ENCODE results near the gene SF3B6. TPM values are rescaled to one million over a fixed set of nuclear protein-coding genes. Genes with fewer than 3 reads are reported as not detected.

The SF3B6 gene
- total RNA-seq, 4 donors from 2014 or later: 72.1 to 101 (median 85.6) TPM

DNA sequence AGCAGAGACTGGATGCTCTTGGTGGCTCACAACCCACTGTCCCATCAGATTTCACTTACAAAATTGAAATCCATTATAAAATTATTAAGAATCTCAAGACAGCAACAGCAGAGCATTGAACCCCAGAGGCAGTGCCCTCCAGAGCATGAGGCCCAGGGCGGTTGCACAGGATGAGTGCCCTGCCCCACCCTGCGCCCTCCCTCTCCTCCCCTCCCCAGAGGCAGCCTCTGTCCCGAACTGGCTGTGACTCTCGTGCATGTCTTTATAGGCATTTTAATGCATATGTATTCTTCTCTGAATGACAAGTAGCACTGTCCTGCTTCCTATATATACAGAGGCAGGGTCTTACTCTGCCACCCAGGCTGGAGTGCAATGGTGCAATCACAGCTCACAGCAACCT is 55.9 kb downstream of the SF3B6 start:
- TF ChIP-seq EP300 (IDR thresholded peaks at IDR 0.05): no peak
- no peak for TF ChIP-seq POLR2A (IDR thresholded peaks at IDR 0.05)
- WGBS: 65% methylated on average over 4 of the region's 4 CpGs
- DNase-seq (ENCODE audit: low spot score in 2 of 2): no peak

DNA sequence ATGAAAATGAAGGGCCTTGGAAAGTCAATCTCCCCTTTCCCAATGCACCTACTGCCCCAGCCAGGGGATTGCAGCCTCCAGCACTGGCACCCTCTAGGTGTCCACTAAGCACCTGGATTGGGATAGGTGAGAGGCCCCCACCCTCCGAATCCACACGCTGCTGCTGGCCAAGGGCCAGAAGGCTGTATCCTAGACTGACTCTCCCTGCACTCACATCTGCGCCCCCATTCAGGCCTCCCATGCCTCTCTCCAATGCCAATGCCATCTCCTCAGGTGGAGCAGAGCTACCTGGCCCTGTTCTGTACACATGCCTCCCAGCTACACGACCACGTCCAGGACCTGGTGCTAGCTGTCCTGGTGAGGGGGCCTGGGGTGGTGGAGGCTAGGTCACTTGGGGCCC is 56.4 kb downstream of the SF3B6 start:
- Histone ChIP-seq H3K4me3 (no peak overlapping the region), H3K27me3 (no peaks in the 10 kb centered on the region), H3K9me3 (no peaks in the 10 kb centered on the region), H3K27ac (no peak overlapping the region), H3K36me3 (peaks cover 19% of the 10 kb centered on the region), H3K4me1 (no peaks in the 10 kb centered on the region)
- TF ChIP-seq EP300 (IDR thresholded peaks at IDR 0.05) (no peak), POLR2A (IDR thresholded peaks at IDR 0.05) (no peak), POLR2AphosphoS5 (IDR thresholded peaks at IDR 0.05) (no peak)
- 75% methylated on average over 5 of the region's 5 CpGs for WGBS
- no peak for DNase-seq (ENCODE audit: low spot score in 2 of 2)

More for the DNA sequence above, 55.9 kb downstream of the SF3B6 start:
- H3K27ac ChIP-seq: no peak overlapping the region
- H3K36me3 ChIP-seq: peaks cover 21% of the 10 kb centered on the region
- H3K4me3 ChIP-seq: no peak overlapping the region
- no peaks in the 10 kb centered on the region for H3K4me1 ChIP-seq
- H3K27me3 ChIP-seq: no peaks in the 10 kb centered on the region
- H3K9me3 ChIP-seq: no peaks in the 10 kb centered on the region

DNA sequence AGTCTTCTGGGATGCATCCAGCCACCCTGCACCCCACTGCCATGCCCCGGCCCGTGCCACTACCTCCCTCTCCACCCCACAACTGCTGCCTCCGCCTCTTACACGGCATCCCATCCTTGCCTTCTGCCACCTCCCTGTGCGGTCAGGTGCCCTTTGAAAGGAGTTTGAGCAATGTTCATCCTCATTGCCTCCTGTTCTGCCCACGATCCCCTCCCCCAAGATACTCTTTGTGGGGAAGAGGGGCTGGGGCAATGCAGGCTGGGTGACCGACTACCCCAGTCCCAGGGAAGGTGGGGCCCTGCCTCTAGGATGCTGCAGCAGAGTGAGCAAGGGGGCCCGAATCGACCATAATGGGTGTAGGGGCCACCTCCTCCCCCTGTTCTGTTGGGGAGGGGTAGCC is 57.9 kb downstream of the SF3B6 start:
- Histone ChIP-seq H3K27me3 (no peaks in the 10 kb centered on the region), H3K27ac (no peak overlapping the region), H3K4me3 (no peak overlapping the region), H3K36me3 (peaks cover 8% of the 10 kb centered on the region), H3K9me3 (no peaks in the 10 kb centered on the region), H3K4me1 (no peaks in the 10 kb centered on the region)
- DNase-seq (ENCODE audit: low spot score in 2 of 2): no peak
- TF ChIP-seq, protein P1, sequence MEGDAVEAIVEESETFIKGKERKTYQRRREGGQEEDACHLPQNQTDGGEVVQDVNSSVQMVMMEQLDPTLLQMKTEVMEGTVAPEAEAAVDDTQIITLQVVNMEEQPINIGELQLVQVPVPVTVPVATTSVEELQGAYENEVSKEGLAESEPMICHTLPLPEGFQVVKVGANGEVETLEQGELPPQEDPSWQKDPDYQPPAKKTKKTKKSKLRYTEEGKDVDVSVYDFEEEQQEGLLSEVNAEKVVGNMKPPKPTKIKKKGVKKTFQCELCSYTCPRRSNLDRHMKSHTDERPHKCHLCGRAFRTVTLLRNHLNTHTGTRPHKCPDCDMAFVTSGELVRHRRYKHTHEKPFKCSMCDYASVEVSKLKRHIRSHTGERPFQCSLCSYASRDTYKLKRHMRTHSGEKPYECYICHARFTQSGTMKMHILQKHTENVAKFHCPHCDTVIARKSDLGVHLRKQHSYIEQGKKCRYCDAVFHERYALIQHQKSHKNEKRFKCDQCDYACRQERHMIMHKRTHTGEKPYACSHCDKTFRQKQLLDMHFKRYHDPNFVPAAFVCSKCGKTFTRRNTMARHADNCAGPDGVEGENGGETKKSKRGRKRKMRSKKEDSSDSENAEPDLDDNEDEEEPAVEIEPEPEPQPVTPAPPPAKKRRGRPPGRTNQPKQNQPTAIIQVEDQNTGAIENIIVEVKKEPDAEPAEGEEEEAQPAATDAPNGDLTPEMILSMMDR (IDR thresholded peaks at IDR 0.05): no peak
- TF ChIP-seq POLR2AphosphoS5 (IDR thresholded peaks at IDR 0.05) (no peak), EP300 (IDR thresholded peaks at IDR 0.05) (no peak), POLR2A (IDR thresholded peaks at IDR 0.05) (no peak)
- WGBS: 84% methylated on average over 9 of the region's 9 CpGs

DNA sequence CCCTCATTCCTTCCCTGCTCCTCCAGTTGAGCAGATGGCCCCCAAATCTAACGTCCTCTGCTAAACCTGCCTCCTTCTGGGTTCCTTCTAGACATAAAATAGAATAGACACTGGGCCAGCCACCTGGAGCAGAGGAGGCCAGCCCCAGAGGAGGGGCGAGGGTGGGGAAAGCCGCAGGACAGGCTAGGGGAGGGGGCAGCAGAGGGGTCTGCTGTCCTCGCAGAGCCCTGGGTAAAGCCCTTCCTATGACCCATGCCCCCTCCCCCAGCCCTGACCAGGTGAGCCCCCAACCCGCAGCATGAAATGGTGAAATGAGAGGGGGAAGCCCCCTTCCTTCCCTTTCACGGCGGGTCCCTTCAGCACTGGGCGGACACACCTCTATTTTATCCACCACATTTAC is 58.4 kb downstream of the SF3B6 start:
- Histone ChIP-seq H3K27me3 (no peaks in the 10 kb centered on the region), H3K36me3 (peaks cover 2% of the 10 kb centered on the region), H3K27ac (no peak overlapping the region), H3K4me1 (no peaks in the 10 kb centered on the region), H3K9me3 (no peaks in the 10 kb centered on the region), H3K4me3 (no peak overlapping the region)
- TF ChIP-seq POLR2A (IDR thresholded peaks at IDR 0.05) (no peak), EP300 (IDR thresholded peaks at IDR 0.05) (no peak), POLR2AphosphoS5 (IDR thresholded peaks at IDR 0.05) (no peak)
- TF ChIP-seq, protein P1 (IDR thresholded peaks at IDR 0.05): no peak
- DNase-seq (ENCODE audit: low spot score in 2 of 2): no peak
- 89% methylated on average over 8 of the region's 8 CpGs for WGBS

Other genes starting within 250 kb of the SF3B6 start
- 10 to 100 TPM; 28.8 to 81.9 (median 31.8) TPM for gene ATAD2B, start 149.2 kb downstream of the SF3B6 start, total RNA-seq
- gene UBXN2A, start 135.9 kb downstream of the SF3B6 start, total RNA-seq: 10 to 100 TPM in 3 of 4 donors, 1 to 10 TPM in 1; 10.0 to 15.1 (median 12.1) TPM
- 1 to 10 TPM in 1 of 4 donors, not detected in 3; 1.6 TPM for gene MFSD2B, start 66.2 kb downstream of the SF3B6 start, total RNA-seq
- gene WDCP, start 28.9 kb downstream of the SF3B6 start, total RNA-seq: 1 to 10 TPM; 2.5 to 8.5 (median 4.1) TPM
- gene FKBP1B, start 26.6 kb downstream of the SF3B6 start, total RNA-seq: 1 to 10 TPM; 4.3 to 8.0 (median 6.6) TPM
- gene TP53I3, start 8.5 kb upstream of the SF3B6 start, total RNA-seq: 10 to 100 TPM in 3 of 4 donors, 1 to 10 TPM in 1; 6.7 to 15.5 (median 12.3) TPM
- gene PFN4, start 47.0 kb upstream of the SF3B6 start, total RNA-seq: 1 to 10 TPM in 1 of 4 donors, not detected in 3; 1.0 TPM
- 10 to 100 TPM in 1 of 4 donors, 1 to 10 TPM in 3; 4.1 to 14.6 (median 7.5) TPM for gene FAM228B, start 47.1 kb upstream of the SF3B6 start, total RNA-seq
- gene FAM228A, start 98.7 kb upstream of the SF3B6 start, total RNA-seq: under 1 TPM in 2 of 4 donors, not detected in 2; 0.72 to 0.89 TPM

Data from suprapubic skin (tissue), 4 donors.